Endothelial cell of umbilical vein (primary cell): Measurements from ENCODE around the gene ZC3HAV1L. TPM values are rescaled to one million over a fixed set of nuclear protein-coding genes. Genes with fewer than 3 reads are reported as not detected.

ENCODE experiments used
- BruUV-seq: library from RNA; stranded (reverse); fragments of 400-500 nt; replicated peaks from 2 replicates; lab custom pipeline; 2021; lab: Mats Ljungman, UMichigan
- CTCF ChIA-PET: fragments of 300-600, 350-600 bp; sonication (Branson Sonifier 250); formaldehyde crosslinking; loops from one replicate; lab custom pipeline; 2021; ENCODE audit warnings: antibody characterized with exemption, inconsistent platforms; lab: Charles Lee
- POLR2A ChIA-PET: fragments of 300-600, 350-600 bp; sonication (Branson Sonifier 250); formaldehyde crosslinking; loops from one replicate; lab custom pipeline; 2021; ENCODE audit warnings: antibody characterized with exemption, inconsistent platforms; lab: Charles Lee
- DNase-seq: peaks from one replicate; pipeline ENCODE4 v3.0.0-alpha.2; 2011; ENCODE audit warnings: low read depth, low spot score
- FAIRE-seq: peaks from 2 replicates; lab custom pipeline; 2011; peaks lifted over from hg19 to GRCh38; lab: Jason Lieb, UNC
- H2AFZ ChIP-seq: 2 replicates; pipeline ENCODE4 v1.6.0; 2012; ENCODE audit warnings: low read depth, low read length, control low read depth, inconsistent platforms
- H3K27ac ChIP-seq: 2 replicates; pipeline ENCODE4 v1.5.1; 2011; ENCODE audit warnings: low read depth, mild to moderate bottlenecking, control low read depth, low read length, moderate library complexity; ENCODE audit not compliant: insufficient read depth
- H3K27me3 ChIP-seq, 2 experiments: 2 replicates each; pipeline versions ENCODE4 v1.6.0 to v1.6.1; 2011; ENCODE audit warnings: low read length in 2 of 2, mixed read lengths in 1 of 2; ENCODE audit not compliant: control insufficient read depth in 2 of 2, insufficient read depth in 2 of 2
- H3K36me3 ChIP-seq, 2 experiments: 2 replicates in 1 of 2; 3 replicates in 1 of 2; pipeline ENCODE4 v1.5.1; 2011; ENCODE audit warnings: low read length in 2 of 2, mild to moderate bottlenecking in 1 of 2, moderate library complexity in 1 of 2; ENCODE audit not compliant: control insufficient read depth in 2 of 2, insufficient read depth in 2 of 2; ENCODE audit errors: extremely low read depth in 1 of 2
- H3K4me1 ChIP-seq: 3 replicates; pipeline ENCODE4 v1.5.1; 2011; ENCODE audit warnings: mild to moderate bottlenecking, low read length; ENCODE audit not compliant: control insufficient read depth, insufficient read depth; ENCODE audit errors: extremely low read depth
- H3K4me2 ChIP-seq: 2 replicates; pipeline ENCODE4 v1.6.1; 2011; ENCODE audit warnings: low read length, control low read depth, mixed read lengths; ENCODE audit not compliant: insufficient read depth
- H3K4me3 ChIP-seq, 3 experiments: fragments of 200-600 bp in 1 of 3; sonication (generic), shearing (Covaris generic) in 1 of 3; replicated peaks in 1 of 3; 2 replicates each; pipeline ENCODE4 v1.5.1; 2011 to 2016; ENCODE audit warnings: control low read depth in 3 of 3, low read length in 3 of 3, mild to moderate bottlenecking in 2 of 3, inconsistent platforms in 1 of 3, low read depth in 1 of 3, moderate library complexity in 1 of 3; ENCODE audit not compliant: insufficient read depth in 1 of 3
- H3K79me2 ChIP-seq: 2 replicates; pipeline ENCODE4 v1.6.0; 2012; ENCODE audit warnings: low read length, inconsistent platforms; ENCODE audit not compliant: control insufficient read depth, insufficient read depth
- H3K9ac ChIP-seq: replicated peaks from 2 replicates; pipeline ENCODE3; 2011; ENCODE audit warnings: low read length, control low read depth; ENCODE audit not compliant: insufficient read depth; ENCODE audit errors: extremely low read depth
- H3K9me1 ChIP-seq: replicated peaks from 3 replicates; pipeline ENCODE4 v1.6.0; 2011; ENCODE audit warnings: mild to moderate bottlenecking, low read length; ENCODE audit not compliant: control insufficient read depth, insufficient read depth; ENCODE audit errors: extremely low read depth
- H3K9me3 ChIP-seq: replicated peaks from 2 replicates; pipeline ENCODE4 v1.5.1; 2012; ENCODE audit warnings: low read length, inconsistent platforms; ENCODE audit not compliant: control insufficient read depth, insufficient read depth
- H4K20me1 ChIP-seq: replicated peaks from 2 replicates; pipeline ENCODE3; 2011; ENCODE audit warnings: mild to moderate bottlenecking, low read length; ENCODE audit not compliant: control insufficient read depth, insufficient read depth; ENCODE audit errors: extremely low read depth
- EZH2 ChIP-seq: IDR thresholded peaks from 2 replicates; pipeline ENCODE4 v1.6.1; 2012; ENCODE audit warnings: borderline replicate concordance, low read depth, mild to moderate bottlenecking, moderate library complexity, low read length, inconsistent platforms; ENCODE audit not compliant: severe bottlenecking
- FOS ChIP-seq: IDR thresholded peaks from 2 replicates; pipeline ENCODE4 v1.6.1; 2011; ENCODE audit warnings: mild to moderate bottlenecking, low read length, moderate library complexity, borderline replicate concordance; ENCODE audit not compliant: insufficient read depth
- GATA2 ChIP-seq: IDR thresholded peaks from 2 replicates; pipeline ENCODE4 v1.7.0; 2011; ENCODE audit warnings: low read depth, mild to moderate bottlenecking, moderate library complexity, mixed read lengths, low read length; ENCODE audit not compliant: insufficient read length, insufficient read depth
- MYC ChIP-seq: IDR thresholded peaks from one replicate; pipeline ENCODE4 v1.6.1; 2011; ENCODE audit warnings: mild to moderate bottlenecking, low read depth, low read length
- POLR2A ChIP-seq: IDR thresholded peaks from 2 replicates; pipeline ENCODE4 v1.6.1; 2012; ENCODE audit warnings: low read depth, mild to moderate bottlenecking, control low read depth, low read length
- POLR2AphosphoS5 ChIP-seq: IDR thresholded peaks from 2 replicates; pipeline ENCODE4 v1.6.1; 2012; ENCODE audit warnings: low read depth, mild to moderate bottlenecking, control low read depth, low read length, moderate library complexity; ENCODE audit not compliant: insufficient read depth
- dilution Hi-C: fragments of 300-500 bp; cut with MboI; formaldehyde crosslinking; loops from one replicate; pipeline ENCODE4 v1.15.0; 2019; ENCODE audit warnings: low sequenced_read_pairs; ENCODE audit not compliant: extremely low pct_ligation_motif_present
- intact Hi-C: fragments of 100-400 bp; cut with micrococcal nuclease; formaldehyde crosslinking; loops from one replicate; pipeline ENCODE4 v1.10.0; 2022
- polyA plus RNA-seq, 4 experiments: library from polyadenylated mRNA; depleted of rRNA in 3 of 4; stranded (reverse) in 3 of 4; unstranded in 1 of 4; fragments of >200 nt; gene quantifications; 2 replicates each; pipeline versions ENCODE4 v1.2.1 to v1.2.3, GENCODE V29; 2011 to 2012; ENCODE audit warnings: missing spikeins in 1 of 4
- total RNA-seq: library from RNA; stranded (reverse); gene quantifications from 2 replicates; pipeline ENCODE4 v1.2.3, GENCODE V29; 2021
- TF ChIP-seq, protein P1 (sequence below): IDR thresholded peaks from 2 replicates; pipeline ENCODE4 v1.6.1; 2011; ENCODE audit not compliant: insufficient read depth, insufficient read length
- TF ChIP-seq, protein P2 (sequence below), 2 donors: IDR thresholded peaks; 1 replicate in 1 of 2; 2 replicates in 1 of 2; pipeline ENCODE4 v1.5.1; 2011; ENCODE audit warnings: low read length in 2 of 2, mild to moderate bottlenecking in 2 of 2, moderate library complexity in 2 of 2, control low read depth in 1 of 2, inconsistent platforms in 1 of 2, low read depth in 1 of 2; ENCODE audit not compliant: insufficient read depth in 1 of 2; ENCODE audit errors: extremely low read depth in 1 of 2

ZC3HAV1L gene
- total and polyA plus RNA-seq, 2 donors (not counting 3 experiments of a cell fraction or from before 2014, with no cell fraction given) = 15.9 to 25.7 TPM

DNA sequence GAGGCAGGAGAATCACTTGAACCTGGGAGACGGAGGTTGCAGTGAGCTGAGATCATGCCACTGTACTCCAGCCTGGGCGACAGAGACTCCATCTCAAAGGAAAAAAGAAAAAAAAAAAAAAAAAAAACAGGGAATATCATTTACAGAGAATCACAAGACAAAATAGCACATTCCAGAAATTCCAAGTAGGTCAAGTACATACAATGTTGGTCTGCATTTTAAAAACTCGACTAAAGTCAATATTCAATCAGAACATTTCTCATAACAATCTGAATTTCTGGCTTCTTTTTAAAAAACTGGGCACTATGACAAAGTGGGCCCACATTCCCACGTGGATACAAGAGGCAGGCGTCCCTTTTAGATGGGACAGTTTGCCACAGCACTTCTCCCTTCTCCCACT, 12.8 kb downstream of the ZC3HAV1L start:
- dilution Hi-C loops = no loop called here
- H3K9me3 ChIP-seq = no peaks in the 10 kb centered on the region
- H3K27ac ChIP-seq = no peak overlapping the region
- FAIRE-seq = no peak
- TF ChIP-seq, protein P1, sequence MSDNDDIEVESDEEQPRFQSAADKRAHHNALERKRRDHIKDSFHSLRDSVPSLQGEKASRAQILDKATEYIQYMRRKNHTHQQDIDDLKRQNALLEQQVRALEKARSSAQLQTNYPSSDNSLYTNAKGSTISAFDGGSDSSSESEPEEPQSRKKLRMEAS = no peak
- TF ChIP-seq FOS (no peak), EZH2 (no peak), MYC (no peak), POLR2AphosphoS5 (no peak), GATA2 (no peak), POLR2A (no peak)
- TF ChIP-seq, protein P2, sequence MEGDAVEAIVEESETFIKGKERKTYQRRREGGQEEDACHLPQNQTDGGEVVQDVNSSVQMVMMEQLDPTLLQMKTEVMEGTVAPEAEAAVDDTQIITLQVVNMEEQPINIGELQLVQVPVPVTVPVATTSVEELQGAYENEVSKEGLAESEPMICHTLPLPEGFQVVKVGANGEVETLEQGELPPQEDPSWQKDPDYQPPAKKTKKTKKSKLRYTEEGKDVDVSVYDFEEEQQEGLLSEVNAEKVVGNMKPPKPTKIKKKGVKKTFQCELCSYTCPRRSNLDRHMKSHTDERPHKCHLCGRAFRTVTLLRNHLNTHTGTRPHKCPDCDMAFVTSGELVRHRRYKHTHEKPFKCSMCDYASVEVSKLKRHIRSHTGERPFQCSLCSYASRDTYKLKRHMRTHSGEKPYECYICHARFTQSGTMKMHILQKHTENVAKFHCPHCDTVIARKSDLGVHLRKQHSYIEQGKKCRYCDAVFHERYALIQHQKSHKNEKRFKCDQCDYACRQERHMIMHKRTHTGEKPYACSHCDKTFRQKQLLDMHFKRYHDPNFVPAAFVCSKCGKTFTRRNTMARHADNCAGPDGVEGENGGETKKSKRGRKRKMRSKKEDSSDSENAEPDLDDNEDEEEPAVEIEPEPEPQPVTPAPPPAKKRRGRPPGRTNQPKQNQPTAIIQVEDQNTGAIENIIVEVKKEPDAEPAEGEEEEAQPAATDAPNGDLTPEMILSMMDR (IDR thresholded peaks at IDR 0.05; ENCODE audit: extremely low read depth in 1 of 2, insufficient read depth in 1 of 2, low read depth in 1 of 2, low read length in 2 of 2) = no peak
- POLR2A ChIA-PET = no interaction called here
- intact Hi-C loops = no loop called here
- H3K4me1 ChIP-seq = no peaks in the 10 kb centered on the region
- no peaks in the 10 kb centered on the region for H3K79me2 ChIP-seq
- no peaks in the 10 kb centered on the region for H3K27me3 ChIP-seq
- no peak for DNase-seq
- no peak overlapping the region for H3K4me3 ChIP-seq
- H3K4me2 ChIP-seq = no peak overlapping the region
- no peak overlapping the region for H3K9ac ChIP-seq
- no peaks in the 10 kb centered on the region for H4K20me1 ChIP-seq
- no TSS peak for BruUV-seq
- H2AFZ ChIP-seq = no peak overlapping the region
- CTCF ChIA-PET = interaction anchor here (1.2 to 1.6 kb wide), 3 partner anchors 8 to 105 kb away, joined by 4 to 5 read pairs (median 4); no protein-coding TSS in a partner anchor
- H3K9me1 ChIP-seq = no peaks in the 10 kb centered on the region
- peaks cover 13 to 18% of the 10 kb centered on the region in 2 experiments for H3K36me3 ChIP-seq
